GM12872 (cell line): ENCODE data around the gene IQCK.

Experiments
- TF ChIP-seq, protein P1 (sequence below): IDR thresholded peaks from 3 replicates; pipeline ENCODE4 v1.5.1; 2011; ENCODE audit warnings: low read depth, mild to moderate bottlenecking, low read length, moderate library complexity; ENCODE audit not compliant: insufficient read depth

Gene IQCK

GRCh38 chr16:19885451-19886072 is 167.5 kb downstream of the IQCK start:
- TF ChIP-seq, protein P1, sequence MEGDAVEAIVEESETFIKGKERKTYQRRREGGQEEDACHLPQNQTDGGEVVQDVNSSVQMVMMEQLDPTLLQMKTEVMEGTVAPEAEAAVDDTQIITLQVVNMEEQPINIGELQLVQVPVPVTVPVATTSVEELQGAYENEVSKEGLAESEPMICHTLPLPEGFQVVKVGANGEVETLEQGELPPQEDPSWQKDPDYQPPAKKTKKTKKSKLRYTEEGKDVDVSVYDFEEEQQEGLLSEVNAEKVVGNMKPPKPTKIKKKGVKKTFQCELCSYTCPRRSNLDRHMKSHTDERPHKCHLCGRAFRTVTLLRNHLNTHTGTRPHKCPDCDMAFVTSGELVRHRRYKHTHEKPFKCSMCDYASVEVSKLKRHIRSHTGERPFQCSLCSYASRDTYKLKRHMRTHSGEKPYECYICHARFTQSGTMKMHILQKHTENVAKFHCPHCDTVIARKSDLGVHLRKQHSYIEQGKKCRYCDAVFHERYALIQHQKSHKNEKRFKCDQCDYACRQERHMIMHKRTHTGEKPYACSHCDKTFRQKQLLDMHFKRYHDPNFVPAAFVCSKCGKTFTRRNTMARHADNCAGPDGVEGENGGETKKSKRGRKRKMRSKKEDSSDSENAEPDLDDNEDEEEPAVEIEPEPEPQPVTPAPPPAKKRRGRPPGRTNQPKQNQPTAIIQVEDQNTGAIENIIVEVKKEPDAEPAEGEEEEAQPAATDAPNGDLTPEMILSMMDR: no peak

GRCh38 chr16:19886073-19886941 is 168.2 kb downstream of the IQCK start:
- TF ChIP-seq, protein P1: peak; percentile 100

- TF ChIP-seq, protein P1: no peak
Measured at GRCh38 chr16:19888834-19889233, 170.8 kb downstream of the IQCK start.

DNA sequence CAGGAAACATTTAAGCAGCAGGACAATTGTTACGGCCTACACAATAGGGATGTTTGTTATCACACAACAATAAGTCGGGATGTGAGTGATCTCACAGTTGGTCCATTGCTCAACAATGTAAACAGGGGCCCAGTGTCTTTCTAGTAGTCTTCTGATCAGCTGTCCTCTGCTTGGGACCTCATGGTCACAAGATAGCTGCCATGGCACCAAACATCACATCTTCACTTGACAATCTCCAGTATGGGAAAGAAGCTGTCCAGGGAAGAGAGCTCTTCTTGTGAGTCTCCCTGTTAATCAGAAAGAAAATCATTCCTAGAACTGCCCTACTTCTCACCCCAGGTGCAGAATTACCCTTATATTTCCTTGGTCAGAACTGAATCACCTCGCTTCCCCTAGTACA is 172.8 kb downstream of the IQCK start:
- TF ChIP-seq, protein P1: no peak

DNA sequence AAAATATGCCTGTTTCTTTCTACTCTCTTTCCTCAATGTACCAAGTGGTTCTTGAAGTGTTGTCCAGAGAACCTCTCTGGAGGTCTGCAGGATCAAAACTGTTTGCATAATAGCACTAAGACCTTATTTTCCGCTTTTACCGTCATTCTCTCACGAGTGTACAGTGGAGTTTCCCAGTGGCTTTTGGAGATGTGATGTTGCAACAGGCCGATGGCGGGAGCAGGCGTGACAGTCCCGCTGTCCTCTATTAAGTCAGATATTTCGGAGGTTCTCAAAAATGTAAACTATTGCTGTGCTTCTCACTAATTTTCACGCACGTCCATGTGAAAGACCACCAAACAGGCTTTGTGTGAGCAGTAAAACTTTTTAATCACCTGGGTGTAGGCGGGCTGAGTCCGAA is 174.8 kb downstream of the IQCK start:
- TF ChIP-seq, protein P1: no peak

DNA sequence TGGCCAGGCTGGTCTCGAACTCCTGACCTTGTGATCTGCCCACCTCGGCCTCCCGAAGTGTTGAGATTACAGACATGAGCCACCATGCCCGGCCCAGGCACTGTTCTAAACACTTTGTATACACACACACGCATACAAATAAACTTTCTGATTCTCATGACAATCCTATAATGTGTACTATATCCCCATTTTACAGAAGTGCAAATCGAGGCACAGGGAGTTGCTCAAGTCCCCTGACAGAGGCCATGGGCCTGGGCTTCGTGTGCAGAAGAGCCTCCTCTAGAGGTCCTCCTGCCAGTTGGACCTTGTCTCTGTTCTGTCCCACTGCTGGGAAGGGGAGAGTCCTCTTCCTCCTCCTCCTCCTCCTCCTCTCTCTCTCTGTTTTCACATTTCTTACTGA is 176.5 kb downstream of the IQCK start:
- TF ChIP-seq, protein P1: no peak

DNA sequence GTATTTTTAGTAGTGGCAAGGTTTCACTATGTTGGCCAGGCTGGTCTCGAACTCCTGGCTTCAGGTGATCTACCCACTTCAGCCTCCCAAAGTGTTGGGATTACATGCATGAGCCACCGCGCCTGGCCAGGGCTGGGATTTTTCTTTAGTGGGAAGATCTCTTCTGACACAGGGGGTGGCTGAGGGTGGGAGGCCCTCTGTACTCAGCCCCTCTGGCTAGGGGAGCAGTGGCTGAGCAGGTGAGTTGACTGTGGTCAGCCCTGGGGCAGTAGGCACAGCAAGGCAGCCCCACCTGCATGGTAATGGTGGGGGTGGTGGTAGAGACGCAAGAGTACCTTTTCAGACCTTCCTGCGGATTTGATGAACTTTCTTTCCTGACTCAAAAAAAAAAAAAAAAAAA is 178.9 kb downstream of the IQCK start:
- TF ChIP-seq, protein P1: no peak
